ENCODE measurements around the gene RRBP1.

RRBP1 gene

GRCh38 chr20:17720755-17721154 lies 38.7 kb upstream of the RRBP1 start:
- no CpG with 5 or more reads among the region's 4 CpGs for WGBS (ENCODE audit: insufficient coverage, insufficient read length)
- H3K9me3 ChIP-seq (ENCODE audit: control insufficient read depth, insufficient read depth, low read length) = no peaks in the 10 kb centered on the region
- no peaks in the 10 kb centered on the region for H3K4me1 ChIP-seq (ENCODE audit: control insufficient read depth, insufficient read depth, low read length)
- no peaks in the 10 kb centered on the region for H3K36me3 ChIP-seq (ENCODE audit: control insufficient read depth, insufficient read depth, low read length)
- no peaks in the 10 kb centered on the region for H3K27me3 ChIP-seq (ENCODE audit: control insufficient read depth, insufficient read depth, low read length)
- H3K4me3 ChIP-seq (ENCODE audit: low read length) = no peak overlapping the region
- DNase-seq (ENCODE audit: low read depth, low spot score) = no peak
- H3K27ac ChIP-seq (ENCODE audit: low read length) = no peak overlapping the region

- no peaks in the 10 kb centered on the region for H3K9me3 ChIP-seq (ENCODE audit: control insufficient read depth, insufficient read depth, low read length)
- no peak overlapping the region for H3K4me3 ChIP-seq (ENCODE audit: low read length)
- peaks cover 2% of the 10 kb centered on the region; the same call in 1 of the 2 replicates for H3K4me1 ChIP-seq (ENCODE audit: control insufficient read depth, insufficient read depth, low read length)
- no peak for DNase-seq (ENCODE audit: low read depth, low spot score)
- no peaks in the 10 kb centered on the region for H3K27me3 ChIP-seq (ENCODE audit: control insufficient read depth, insufficient read depth, low read length)
- no peaks in the 10 kb centered on the region for H3K36me3 ChIP-seq (ENCODE audit: control insufficient read depth, insufficient read depth, low read length)
- no CpG with 5 or more reads among the region's 7 CpGs for WGBS (ENCODE audit: insufficient coverage, insufficient read length)
- no peak overlapping the region for H3K27ac ChIP-seq (ENCODE audit: low read length)
These were observed 34.3 kb upstream of the RRBP1 start for GRCh38 chr20:17716331-17716730.

DNA sequence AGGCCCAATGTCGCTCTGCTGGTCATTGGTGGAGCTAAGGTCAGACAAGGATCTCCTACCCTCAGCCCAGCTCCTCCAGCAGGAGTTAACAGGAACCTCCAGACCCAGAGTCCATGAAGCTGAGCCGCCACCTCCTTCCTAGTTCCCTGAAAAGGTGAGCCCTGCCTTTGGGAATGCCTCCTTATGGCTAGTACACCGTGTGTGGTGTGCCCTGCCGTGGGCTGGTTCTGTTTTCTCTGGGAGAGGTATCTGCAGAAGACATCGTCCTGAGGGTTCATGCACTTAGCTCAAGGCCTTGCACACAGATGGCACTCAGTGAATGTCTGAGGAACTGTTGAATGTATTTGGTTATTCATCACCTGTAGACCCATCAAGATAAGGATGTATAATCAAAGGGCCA lies 33.0 kb upstream of the RRBP1 start:
- Histone ChIP-seq H3K4me1 (ENCODE audit: control insufficient read depth, insufficient read depth, low read length) (peaks cover 3% of the 10 kb centered on the region; the same call in 1 of the 2 replicates), H3K27me3 (ENCODE audit: control insufficient read depth, insufficient read depth, low read length) (no peaks in the 10 kb centered on the region), H3K4me3 (ENCODE audit: low read length) (no peak overlapping the region), H3K9me3 (ENCODE audit: control insufficient read depth, insufficient read depth, low read length) (no peaks in the 10 kb centered on the region), H3K36me3 (ENCODE audit: control insufficient read depth, insufficient read depth, low read length) (no peaks in the 10 kb centered on the region), H3K27ac (ENCODE audit: low read length) (no peak overlapping the region)
- WGBS (ENCODE audit: insufficient coverage, insufficient read length) = no CpG with 5 or more reads among the region's 5 CpGs
- DNase-seq (ENCODE audit: low read depth, low spot score) = no peak

DNA sequence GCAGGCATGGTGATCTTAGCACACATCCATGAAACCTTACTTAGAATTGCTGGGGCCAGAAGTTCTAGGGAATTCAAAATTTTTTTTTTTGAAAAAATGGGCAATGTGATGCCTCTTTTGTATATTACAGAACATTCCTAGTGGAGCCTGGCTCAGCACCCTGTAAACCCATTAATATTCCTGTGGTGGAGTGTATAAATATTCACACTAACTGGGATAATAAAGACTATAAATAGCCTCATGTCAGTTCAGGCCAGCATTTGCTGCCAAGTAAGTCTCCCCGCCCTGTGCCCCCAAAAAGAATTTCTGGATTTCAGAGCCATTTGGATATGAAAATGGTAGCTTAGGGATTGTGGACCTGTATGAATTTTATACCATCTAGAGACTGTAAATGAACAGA lies 32.6 kb upstream of the RRBP1 start:
- H3K27ac ChIP-seq (ENCODE audit: low read length) = no peak overlapping the region
- H3K9me3 ChIP-seq (ENCODE audit: control insufficient read depth, insufficient read depth, low read length) = no peaks in the 10 kb centered on the region
- H3K4me3 ChIP-seq (ENCODE audit: low read length) = no peak overlapping the region
- H3K27me3 ChIP-seq (ENCODE audit: control insufficient read depth, insufficient read depth, low read length) = no peaks in the 10 kb centered on the region
- no CpG with 5 or more reads among the region's 1 CpG for WGBS (ENCODE audit: insufficient coverage, insufficient read length)
- H3K36me3 ChIP-seq (ENCODE audit: control insufficient read depth, insufficient read depth, low read length) = no peaks in the 10 kb centered on the region
- H3K4me1 ChIP-seq (ENCODE audit: control insufficient read depth, insufficient read depth, low read length) = peaks cover 3% of the 10 kb centered on the region; the same call in 1 of the 2 replicates
- no peak for DNase-seq (ENCODE audit: low read depth, low spot score)

DNA sequence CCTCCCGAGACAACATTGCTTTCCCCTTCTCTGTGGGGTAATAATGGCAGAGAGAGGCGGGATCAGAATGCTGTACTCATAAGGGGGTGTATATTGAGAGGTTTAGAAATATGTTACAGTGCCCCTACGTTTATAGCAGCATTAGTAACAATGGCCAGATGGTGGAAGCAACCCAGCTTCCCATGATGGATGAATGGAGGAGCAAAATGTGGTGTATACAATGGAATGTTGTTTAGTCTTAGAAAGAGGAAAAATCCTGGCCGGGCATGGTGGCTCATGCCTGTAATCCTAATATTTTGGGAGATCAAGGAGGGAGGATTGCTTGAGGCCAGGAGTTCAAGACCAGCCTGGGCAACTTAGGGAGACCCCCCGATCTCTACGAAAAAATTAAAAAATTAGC lies 30.7 kb upstream of the RRBP1 start:
- peaks cover 3% of the 10 kb centered on the region; the same call in 1 of the 2 replicates for H3K4me1 ChIP-seq (ENCODE audit: control insufficient read depth, insufficient read depth, low read length)
- H3K27me3 ChIP-seq (ENCODE audit: control insufficient read depth, insufficient read depth, low read length) = no peaks in the 10 kb centered on the region
- H3K27ac ChIP-seq (ENCODE audit: low read length) = no peak overlapping the region

DNA sequence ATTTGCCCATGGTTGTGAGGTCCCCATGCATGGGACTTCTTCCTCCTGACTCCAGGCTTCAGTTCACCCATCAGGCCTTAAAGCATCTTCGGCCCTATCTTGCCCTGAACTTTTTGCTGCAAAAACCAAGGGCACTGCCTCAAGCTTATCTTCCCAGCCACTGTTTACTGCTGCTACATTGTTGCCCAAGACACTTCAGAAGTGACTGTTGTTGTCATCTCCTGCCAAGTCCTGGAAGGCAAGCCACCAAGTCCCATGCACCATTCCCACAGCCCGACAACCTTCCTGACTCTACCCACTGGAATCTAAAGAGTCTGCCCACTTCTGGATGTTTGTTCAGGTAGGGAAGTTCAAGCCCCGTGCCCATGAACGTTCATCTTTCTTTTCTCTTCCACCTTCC lies 30.2 kb upstream of the RRBP1 start:
- Histone ChIP-seq H3K27ac (ENCODE audit: low read length) (no peak overlapping the region), H3K36me3 (ENCODE audit: control insufficient read depth, insufficient read depth, low read length) (no peaks in the 10 kb centered on the region), H3K9me3 (ENCODE audit: control insufficient read depth, insufficient read depth, low read length) (no peaks in the 10 kb centered on the region), H3K4me1 (ENCODE audit: control insufficient read depth, insufficient read depth, low read length) (peaks cover 3% of the 10 kb centered on the region; the same call in 1 of the 2 replicates), H3K27me3 (ENCODE audit: control insufficient read depth, insufficient read depth, low read length) (no peaks in the 10 kb centered on the region), H3K4me3 (ENCODE audit: low read length) (no peak overlapping the region)
- DNase-seq (ENCODE audit: low read depth, low spot score) = no peak
- no CpG with 5 or more reads among the region's 4 CpGs for WGBS (ENCODE audit: insufficient coverage, insufficient read length)

More for the DNA sequence above, 30.7 kb upstream of the RRBP1 start:
- H3K4me3 ChIP-seq (ENCODE audit: low read length) = no peak overlapping the region
- no peak for DNase-seq (ENCODE audit: low read depth, low spot score)
- H3K36me3 ChIP-seq (ENCODE audit: control insufficient read depth, insufficient read depth, low read length) = no peaks in the 10 kb centered on the region
- no CpG with 5 or more reads among the region's 6 CpGs for WGBS (ENCODE audit: insufficient coverage, insufficient read length)
- no peaks in the 10 kb centered on the region for H3K9me3 ChIP-seq (ENCODE audit: control insufficient read depth, insufficient read depth, low read length)

GRCh38 chr20:17711267-17711627 lies 29.2 kb upstream of the RRBP1 start:
- no peaks in the 10 kb centered on the region for H3K27me3 ChIP-seq (ENCODE audit: control insufficient read depth, insufficient read depth, low read length)
- H3K27ac ChIP-seq (ENCODE audit: low read length) = no peak overlapping the region
- H3K36me3 ChIP-seq (ENCODE audit: control insufficient read depth, insufficient read depth, low read length) = no peaks in the 10 kb centered on the region
- H3K4me3 ChIP-seq (ENCODE audit: low read length) = no peak overlapping the region
- H3K9me3 ChIP-seq (ENCODE audit: control insufficient read depth, insufficient read depth, low read length) = no peaks in the 10 kb centered on the region
- H3K4me1 ChIP-seq (ENCODE audit: control insufficient read depth, insufficient read depth, low read length) = peaks cover 3% of the 10 kb centered on the region; the same call in 1 of the 2 replicates
- WGBS (ENCODE audit: insufficient coverage, insufficient read length) = no CpG with 5 or more reads among the region's 5 CpGs
- DNase-seq (ENCODE audit: low read depth, low spot score) = no peak

- no peaks in the 10 kb centered on the region for H3K9me3 ChIP-seq (ENCODE audit: control insufficient read depth, insufficient read depth, low read length)
- H3K36me3 ChIP-seq (ENCODE audit: control insufficient read depth, insufficient read depth, low read length) = no peaks in the 10 kb centered on the region
- H3K27ac ChIP-seq (ENCODE audit: low read length) = no peak overlapping the region
- no peak for DNase-seq (ENCODE audit: low read depth, low spot score)
- no peak overlapping the region for H3K4me3 ChIP-seq (ENCODE audit: low read length)
- no peaks in the 10 kb centered on the region for H3K27me3 ChIP-seq (ENCODE audit: control insufficient read depth, insufficient read depth, low read length)
- H3K4me1 ChIP-seq (ENCODE audit: control insufficient read depth, insufficient read depth, low read length) = peaks cover 3% of the 10 kb centered on the region; the same call in 1 of the 2 replicates
- WGBS (ENCODE audit: insufficient coverage, insufficient read length) = no CpG with 5 or more reads among the region's 21 CpGs
These were observed 28.6 kb upstream of the RRBP1 start for GRCh38 chr20:17710379-17711266.

DNA sequence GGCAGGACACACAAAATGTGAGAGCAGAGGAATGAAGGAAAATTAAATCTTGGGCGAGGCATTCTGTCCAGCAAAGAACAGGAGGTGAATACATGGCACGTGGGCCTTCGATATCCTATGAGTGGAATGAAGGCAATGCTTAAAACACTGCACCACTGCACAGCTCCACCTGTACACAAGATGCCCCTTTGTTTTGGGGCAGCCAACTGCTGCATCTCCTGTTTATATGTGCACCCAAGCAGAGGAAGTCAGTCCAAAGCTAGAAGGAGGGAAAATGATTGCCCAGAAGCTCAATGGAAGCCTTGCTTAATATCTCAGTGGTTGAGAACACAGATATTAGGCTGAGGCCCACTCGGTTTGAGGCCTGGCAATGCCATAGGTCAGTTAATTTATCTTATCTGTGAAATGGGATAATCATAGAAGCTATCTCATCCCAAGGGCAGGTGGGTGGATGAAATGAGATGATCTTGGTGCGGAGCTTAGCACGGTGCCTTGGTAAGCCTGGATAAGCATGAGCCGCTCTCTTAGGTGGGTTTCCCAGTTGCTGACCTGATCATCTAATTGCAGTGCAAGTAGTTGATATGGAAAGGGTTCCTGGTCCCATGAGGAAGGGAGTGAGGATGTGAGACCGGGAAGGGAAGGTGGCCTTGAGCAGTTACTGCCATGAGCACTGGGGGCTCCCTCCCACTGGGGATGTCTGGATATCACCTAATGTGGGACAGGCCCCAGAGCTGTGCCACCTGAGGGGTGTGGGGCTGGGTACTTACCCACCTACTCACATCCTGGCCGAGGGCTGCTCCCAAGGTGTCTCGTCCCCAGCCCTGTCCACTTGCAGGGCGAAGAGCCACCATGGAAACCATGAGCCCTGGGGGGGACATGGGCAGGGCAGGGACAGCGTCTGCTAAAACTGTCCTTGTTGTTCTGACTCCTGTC lies 27.6 kb upstream of the RRBP1 start:
- Histone ChIP-seq H3K27me3 (ENCODE audit: control insufficient read depth, insufficient read depth, low read length) (no peaks in the 10 kb centered on the region), H3K9me3 (ENCODE audit: control insufficient read depth, insufficient read depth, low read length) (no peaks in the 10 kb centered on the region), H3K4me3 (ENCODE audit: low read length) (no peak overlapping the region), H3K4me1 (ENCODE audit: control insufficient read depth, insufficient read depth, low read length) (peaks cover 3% of the 10 kb centered on the region; the same call in 1 of the 2 replicates), H3K36me3 (ENCODE audit: control insufficient read depth, insufficient read depth, low read length) (no peaks in the 10 kb centered on the region), H3K27ac (ENCODE audit: low read length) (no peak overlapping the region)
- DNase-seq (ENCODE audit: low read depth, low spot score) = no peak
- WGBS (ENCODE audit: insufficient coverage, insufficient read length) = no CpG with 5 or more reads among the region's 12 CpGs

GRCh38 chr20:17708675-17709360 lies 26.8 kb upstream of the RRBP1 start:
- Histone ChIP-seq H3K27ac (ENCODE audit: low read length) (no peak overlapping the region), H3K9me3 (ENCODE audit: control insufficient read depth, insufficient read depth, low read length) (no peaks in the 10 kb centered on the region), H3K4me1 (ENCODE audit: control insufficient read depth, insufficient read depth, low read length) (peaks cover 3% of the 10 kb centered on the region; the same call in 1 of the 2 replicates), H3K36me3 (ENCODE audit: control insufficient read depth, insufficient read depth, low read length) (no peaks in the 10 kb centered on the region), H3K4me3 (ENCODE audit: low read length) (no peak overlapping the region), H3K27me3 (ENCODE audit: control insufficient read depth, insufficient read depth, low read length) (no peaks in the 10 kb centered on the region)
- DNase-seq (ENCODE audit: low read depth, low spot score) = no peak
- no CpG with 5 or more reads among the region's 7 CpGs for WGBS (ENCODE audit: insufficient coverage, insufficient read length)
